ENCODE data around the gene SDHAF2.

The SDHAF2 gene

DNA sequence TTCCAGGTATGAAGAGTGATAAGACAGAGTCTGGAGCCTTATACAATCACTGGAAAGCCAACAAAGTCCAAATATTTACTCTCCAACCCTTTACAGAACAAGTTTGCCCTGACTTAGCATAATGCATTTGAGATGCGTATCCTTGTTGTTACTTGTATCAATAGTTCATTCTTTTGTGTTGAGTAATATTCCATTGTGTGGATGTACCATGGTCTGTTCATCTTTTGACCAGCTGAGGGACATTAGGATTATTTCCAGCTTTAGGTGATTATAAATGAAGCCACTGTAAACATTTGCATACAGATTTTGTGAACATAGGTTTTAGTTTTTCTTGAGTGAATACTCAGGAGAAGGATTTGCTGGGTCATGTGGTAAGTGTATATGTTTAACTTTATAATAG lies 9.7 kb downstream of the SDHAF2 start:
- TF ChIP-seq, protein P1, sequence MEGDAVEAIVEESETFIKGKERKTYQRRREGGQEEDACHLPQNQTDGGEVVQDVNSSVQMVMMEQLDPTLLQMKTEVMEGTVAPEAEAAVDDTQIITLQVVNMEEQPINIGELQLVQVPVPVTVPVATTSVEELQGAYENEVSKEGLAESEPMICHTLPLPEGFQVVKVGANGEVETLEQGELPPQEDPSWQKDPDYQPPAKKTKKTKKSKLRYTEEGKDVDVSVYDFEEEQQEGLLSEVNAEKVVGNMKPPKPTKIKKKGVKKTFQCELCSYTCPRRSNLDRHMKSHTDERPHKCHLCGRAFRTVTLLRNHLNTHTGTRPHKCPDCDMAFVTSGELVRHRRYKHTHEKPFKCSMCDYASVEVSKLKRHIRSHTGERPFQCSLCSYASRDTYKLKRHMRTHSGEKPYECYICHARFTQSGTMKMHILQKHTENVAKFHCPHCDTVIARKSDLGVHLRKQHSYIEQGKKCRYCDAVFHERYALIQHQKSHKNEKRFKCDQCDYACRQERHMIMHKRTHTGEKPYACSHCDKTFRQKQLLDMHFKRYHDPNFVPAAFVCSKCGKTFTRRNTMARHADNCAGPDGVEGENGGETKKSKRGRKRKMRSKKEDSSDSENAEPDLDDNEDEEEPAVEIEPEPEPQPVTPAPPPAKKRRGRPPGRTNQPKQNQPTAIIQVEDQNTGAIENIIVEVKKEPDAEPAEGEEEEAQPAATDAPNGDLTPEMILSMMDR (IDR thresholded peaks at IDR 0.05; ENCODE audit: control insufficient read depth, insufficient read depth, low read depth, low read length, missing control alignments) = no peak
- no peak overlapping the region for H3K4me3 ChIP-seq (ENCODE audit: control insufficient read depth, low read depth, low read length)
- no peak for DNase-seq (ENCODE audit: low read depth)

DNA sequence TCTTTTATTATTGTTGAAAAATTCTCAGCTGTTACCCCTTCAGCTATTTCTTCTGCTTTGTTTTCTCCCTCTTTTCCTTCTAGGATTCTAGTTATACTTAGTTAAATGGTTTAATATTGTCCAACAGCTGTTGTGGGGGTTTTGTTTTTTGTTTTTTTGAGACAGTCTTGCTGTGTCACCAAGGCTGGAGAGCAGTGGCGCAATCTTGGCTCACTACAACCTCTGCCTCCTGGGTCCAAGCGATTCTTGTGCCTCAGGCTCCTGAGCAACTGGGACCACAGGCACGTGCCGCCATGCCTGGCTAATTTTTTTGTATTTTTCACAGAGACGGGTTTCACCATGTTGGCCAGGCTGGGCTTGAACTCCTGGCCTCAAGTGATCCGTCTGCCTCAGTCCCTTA lies 12.7 kb downstream of the SDHAF2 start:
- TF ChIP-seq, protein P1 (IDR thresholded peaks at IDR 0.05; ENCODE audit: control insufficient read depth, insufficient read depth, low read depth, low read length, missing control alignments) = no peak
- H3K4me3 ChIP-seq (ENCODE audit: control insufficient read depth, low read depth, low read length) = no peak overlapping the region
- no peak for DNase-seq (ENCODE audit: low read depth)

DNA sequence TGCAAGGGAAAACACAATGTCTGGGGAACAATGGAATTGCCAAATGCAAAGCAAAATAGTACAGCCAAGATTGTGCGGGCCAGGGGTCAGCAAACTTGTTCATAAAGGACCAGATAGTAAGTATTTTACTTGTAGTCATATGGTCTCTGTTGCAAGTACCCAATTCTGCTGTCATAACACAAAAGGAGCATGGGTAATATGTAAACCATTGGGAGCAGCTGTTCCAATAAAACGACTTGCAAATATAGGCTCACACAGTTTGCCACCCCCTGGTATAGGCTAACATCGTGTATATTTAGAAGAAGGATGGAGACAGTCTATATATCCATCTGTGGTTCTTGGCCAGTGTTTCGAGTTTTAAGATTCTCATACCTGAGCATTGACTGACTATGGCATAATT lies 15.6 kb downstream of the SDHAF2 start:
- TF ChIP-seq, protein P1 (IDR thresholded peaks at IDR 0.05; ENCODE audit: control insufficient read depth, insufficient read depth, low read depth, low read length, missing control alignments) = no peak
- DNase-seq (ENCODE audit: low read depth) = no peak
- no peak overlapping the region for H3K4me3 ChIP-seq (ENCODE audit: control insufficient read depth, low read depth, low read length)

DNA sequence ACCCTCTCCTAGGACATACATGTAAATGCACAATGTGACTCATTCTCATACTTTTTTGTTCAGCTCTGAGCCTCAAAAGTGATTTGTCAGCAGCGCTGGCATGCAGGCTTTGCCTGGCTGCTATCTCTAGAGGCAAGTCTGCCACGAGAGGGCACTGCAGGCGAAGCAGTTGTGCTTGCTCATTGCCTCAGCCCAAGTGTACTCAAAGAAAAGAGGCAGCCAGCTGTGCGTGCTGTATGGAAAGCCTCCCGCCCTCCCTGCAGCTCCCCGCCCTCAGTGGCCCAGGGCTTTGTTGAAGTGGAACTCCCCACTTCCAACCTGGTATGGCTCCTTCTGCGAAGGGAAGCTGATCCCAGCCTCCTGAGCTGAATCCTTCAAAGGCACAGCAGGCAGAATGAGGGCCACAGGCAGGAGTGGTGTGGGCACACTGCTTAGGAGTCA lies 16.3 kb downstream of the SDHAF2 start:
- DNase-seq (ENCODE audit: low read depth) = peak; percentile 89
- TF ChIP-seq, protein P1 (IDR thresholded peaks at IDR 0.05; ENCODE audit: control insufficient read depth, insufficient read depth, low read depth, low read length, missing control alignments) = peak; percentile 93
- no peak overlapping the region for H3K4me3 ChIP-seq (ENCODE audit: control insufficient read depth, low read depth, low read length)

DNA sequence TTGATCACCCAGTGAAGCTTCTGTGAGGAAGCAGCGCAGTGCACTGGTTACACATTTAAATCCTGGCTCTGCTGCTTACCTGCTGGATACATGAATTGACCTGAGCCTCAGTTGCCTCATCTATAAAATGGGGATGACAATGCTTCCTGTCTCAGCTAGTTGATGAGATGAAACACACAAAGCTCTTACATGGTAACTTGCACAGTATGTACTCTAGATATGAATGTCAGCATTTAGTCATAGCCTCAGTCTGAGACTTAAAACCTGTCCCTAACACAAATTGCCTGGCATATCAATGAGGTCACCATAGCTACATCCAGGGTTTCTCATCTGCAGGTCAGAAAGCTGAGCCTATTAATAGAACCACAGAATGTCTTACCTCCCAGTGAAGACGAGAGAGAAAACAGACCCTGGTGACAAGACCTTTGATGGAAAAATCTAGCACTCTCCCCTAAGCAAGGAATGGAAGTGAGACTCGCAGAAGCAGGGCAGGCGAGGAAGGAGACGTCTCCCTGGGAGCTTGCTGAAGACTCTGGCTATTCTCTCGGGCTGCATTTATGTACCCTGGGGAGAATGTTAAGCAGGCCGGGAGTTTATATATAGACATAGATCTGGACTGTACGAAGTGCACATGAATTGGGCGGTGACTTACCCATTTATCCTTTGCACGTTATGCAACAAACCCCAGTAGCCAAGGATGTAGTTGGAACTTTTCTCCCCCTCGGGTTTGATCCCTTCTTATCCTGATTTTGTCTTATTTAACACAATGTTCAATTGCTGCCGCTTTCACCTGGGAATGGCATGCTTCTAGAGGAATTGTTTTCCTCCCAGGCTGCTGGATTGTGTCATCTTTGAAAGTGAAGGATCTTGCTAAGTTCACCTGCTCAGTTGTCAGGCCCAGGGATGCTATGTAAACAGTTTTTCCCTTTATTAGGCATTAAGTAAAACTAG lies 18.0 kb downstream of the SDHAF2 start:
- TF ChIP-seq, protein P1 (IDR thresholded peaks at IDR 0.05; ENCODE audit: control insufficient read depth, insufficient read depth, low read depth, low read length, missing control alignments) = no peak
- no peak for DNase-seq (ENCODE audit: low read depth)
- no peak overlapping the region for H3K4me3 ChIP-seq (ENCODE audit: control insufficient read depth, low read depth, low read length)

DNA sequence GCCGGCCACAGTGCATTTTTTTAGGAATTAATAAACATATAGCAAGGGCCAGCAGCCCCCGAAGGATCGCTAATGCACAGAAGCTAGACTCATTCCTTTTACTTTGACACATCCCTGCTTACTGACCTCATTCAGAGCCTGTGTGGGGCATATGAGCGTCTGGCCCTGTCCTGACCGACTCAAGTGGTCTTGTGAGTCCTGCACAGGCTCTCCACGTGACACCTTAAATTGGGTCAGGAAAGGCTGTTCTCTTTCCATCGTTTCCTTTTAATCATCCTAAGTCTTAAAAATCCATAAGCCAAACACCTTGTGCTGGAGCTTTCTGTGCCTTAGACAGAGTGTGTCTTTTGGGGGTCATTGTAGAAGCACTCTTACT lies 18.6 kb downstream of the SDHAF2 start:
- DNase-seq (ENCODE audit: low read depth) = no peak
- TF ChIP-seq, protein P1 (IDR thresholded peaks at IDR 0.05; ENCODE audit: control insufficient read depth, insufficient read depth, low read depth, low read length, missing control alignments) = no peak
- no peak overlapping the region for H3K4me3 ChIP-seq (ENCODE audit: control insufficient read depth, low read depth, low read length)

Measured in AG09309 (cell line).